Activated CD4-positive, alpha-beta T cell treated with anti-CD3 and anti-CD28 coated beads, Interleukin-2, amount 10 ng/mL, durations not matched to agents 7 days and 5 days (primary cell): ENCODE measurements around the gene SERPINA6. TPM values are rescaled to one million over a fixed set of nuclear protein-coding genes. Genes with fewer than 3 reads are reported as not detected.
"Not testable (repeated sequence)": the region's sequence is repeated elsewhere in the genome, so short reads cannot be mapped to it uniquely, and the experiment has no call there.

ENCODE experiments used
- CTCF ChIA-PET: fragments of 350-600 bp; sonication (Branson Sonifier 250); formaldehyde crosslinking; loops from one replicate; lab custom pipeline; 2021; ENCODE audit warnings: antibody characterized with exemption; lab: Charles Lee
- POLR2A ChIA-PET: fragments of 350-600 bp; sonication (Branson Sonifier 250); formaldehyde crosslinking; loops from one replicate; lab custom pipeline; 2021; ENCODE audit warnings: antibody characterized with exemption; lab: Charles Lee
- DNase-seq: peaks from one replicate; pipeline ENCODE4 v3.0.0-alpha.2; 2020
- H3K27ac Mint-ChIP-seq: one replicate; pipeline ENCODE4 v1.8.0; 2021; ENCODE audit warnings: mild to moderate bottlenecking, moderate library complexity, mixed read lengths
- H3K27me3 Mint-ChIP-seq: one replicate; pipeline ENCODE4 v1.8.0; 2021; ENCODE audit warnings: mixed read lengths
- H3K36me3 Mint-ChIP-seq: one replicate; pipeline ENCODE4 v1.8.0; 2021; ENCODE audit warnings: low read depth, mixed read lengths
- H3K4me1 Mint-ChIP-seq: one replicate; pipeline ENCODE4 v1.8.0; 2021; ENCODE audit warnings: mixed read lengths
- H3K4me3 Mint-ChIP-seq: one replicate; pipeline ENCODE4 v1.8.0; 2021; ENCODE audit warnings: mild to moderate bottlenecking, moderate library complexity, mixed read lengths
- H3K9me3 Mint-ChIP-seq: one replicate; pipeline ENCODE4 v1.8.0; 2021; ENCODE audit warnings: mixed read lengths
- total RNA-seq, 2 experiments: library from RNA; stranded (reverse); gene quantifications; one replicate each; pipeline ENCODE4 v1.2.3, GENCODE V29; 2021

Gene SERPINA6
- total RNA-seq, 2 experiments from 2014 or later: not detected

DNA sequence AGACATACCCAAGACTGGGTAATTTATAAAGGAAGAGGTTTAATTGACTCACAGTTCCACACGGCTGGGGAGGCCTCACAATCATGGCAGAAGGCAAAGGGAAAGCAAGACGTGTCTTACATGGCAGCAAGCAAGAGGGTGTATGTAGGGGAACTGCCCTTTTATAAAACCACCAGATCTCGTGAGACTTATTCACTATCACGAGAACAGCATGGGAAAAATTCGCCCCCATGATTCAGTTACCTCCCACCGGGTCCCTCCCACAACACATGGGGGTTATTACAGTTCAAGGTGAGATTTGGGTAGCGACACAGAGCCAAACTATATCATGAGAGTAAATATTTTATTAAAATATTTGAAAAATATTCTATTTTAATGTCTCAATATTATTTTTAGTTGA, 54.6 kb downstream of the SERPINA6 start:
- POLR2A ChIA-PET, H3K4me3 Mint-ChIP-seq, H3K9me3 Mint-ChIP-seq, H3K27me3 Mint-ChIP-seq, DNase-seq, CTCF ChIA-PET, H3K36me3 Mint-ChIP-seq, H3K4me1 Mint-ChIP-seq, H3K27ac Mint-ChIP-seq: not testable (repeated sequence)

GRCh38 chr14:94267352-94267751, 55.8 kb downstream of the SERPINA6 start:
- no peak for DNase-seq
- ChIA-PET POLR2A (no interaction called here), CTCF (no interaction called here)
- peaks cover 2% of the 10 kb centered on the region for H3K9me3 Mint-ChIP-seq
- no peak overlapping the region for H3K4me3 Mint-ChIP-seq
- peaks cover 2% of the 10 kb centered on the region for H3K27me3 Mint-ChIP-seq
- no peaks in the 10 kb centered on the region for H3K4me1 Mint-ChIP-seq
- no peak overlapping the region for H3K27ac Mint-ChIP-seq
- no peaks in the 10 kb centered on the region for H3K36me3 Mint-ChIP-seq

- H3K9me3 Mint-ChIP-seq, H3K27ac Mint-ChIP-seq, H3K4me1 Mint-ChIP-seq, DNase-seq, H3K27me3 Mint-ChIP-seq, POLR2A ChIA-PET, H3K36me3 Mint-ChIP-seq, CTCF ChIA-PET, H3K4me3 Mint-ChIP-seq: not testable (repeated sequence)
These were observed 58.9 kb downstream of the SERPINA6 start for GRCh38 chr14:94264195-94264594.

Other genes starting within 250 kb of the SERPINA6 start
- gene DDX24, start 242.1 kb downstream of the SERPINA6 start, total RNA-seq: 100 to 1,000 TPM; 187 to 211 TPM
- gene IFI27L1, start 242.0 kb downstream of the SERPINA6 start, total RNA-seq: 10 to 100 TPM; 31.6 to 42.1 TPM
- 100 to 1,000 TPM; 158 to 193 TPM for gene IFI27, start 212.6 kb downstream of the SERPINA6 start, total RNA-seq
- 10 to 100 TPM; 76.0 to 91.3 TPM for gene IFI27L2, start 193.7 kb downstream of the SERPINA6 start, total RNA-seq
- gene PPP4R4, start 149.0 kb downstream of the SERPINA6 start, total RNA-seq: 1 to 10 TPM; 3.0 to 3.7 TPM
- not detected for gene SERPINA10, start 30.1 kb downstream of the SERPINA6 start, total RNA-seq
- not detected for gene SERPINA2, start 43.4 kb upstream of the SERPINA6 start, total RNA-seq
- gene SERPINA1, start 65.3 kb upstream of the SERPINA6 start, total RNA-seq: 1 to 10 TPM; 4.1 to 4.4 TPM
- not detected for gene SERPINA11, start 129.5 kb upstream of the SERPINA6 start, total RNA-seq
- gene SERPINA9, start 152.9 kb upstream of the SERPINA6 start, total RNA-seq: not detected
- not detected for gene SERPINA12, start 186.1 kb upstream of the SERPINA6 start, total RNA-seq
- not detected for gene SERPINA4, start 238.1 kb upstream of the SERPINA6 start, total RNA-seq